ENCODE data around the gene EYA2. TPM values are rescaled to one million over a fixed set of nuclear protein-coding genes. Genes with fewer than 3 reads are reported as not detected.
"Not testable (repeated sequence)": the region's sequence is repeated elsewhere in the genome, so short reads cannot be mapped to it uniquely, and the experiment has no call there.

Gene EYA2
- total RNA-seq, 1 experiment from 2014 or later, result 0.08 TPM

- Histone ChIP-seq H3K27me3 (replicated peaks) (no peaks in the 10 kb centered on the region), H3K9me3 (replicated peaks) (no peaks in the 10 kb centered on the region), H3K36me3 (no peaks in the 10 kb centered on the region), H3K4me3 (no peak overlapping the region), H3K27ac (no peak overlapping the region), H3K4me1 (replicated peaks) (no peaks in the 10 kb centered on the region)
- no peak for DNase-seq (ENCODE audit: low read depth in 1 of 2, low spot score in 2 of 2)
These were observed 22.1 kb upstream of the EYA2 start for GRCh38 chr20:46872328-46873211.

GRCh38 chr20:46875059-46875458 is 19.6 kb upstream of the EYA2 start:
- Histone ChIP-seq H3K9me3 (replicated peaks) (no peaks in the 10 kb centered on the region), H3K27me3 (replicated peaks) (no peaks in the 10 kb centered on the region), H3K4me1 (replicated peaks) (no peaks in the 10 kb centered on the region), H3K4me3 (no peak overlapping the region), H3K36me3 (no peaks in the 10 kb centered on the region), H3K27ac (no peak overlapping the region)
- no peak for DNase-seq (ENCODE audit: low read depth in 1 of 2, low spot score in 2 of 2)

- H3K4me1 ChIP-seq (replicated peaks), result no peaks in the 10 kb centered on the region
- no peaks in the 10 kb centered on the region for H3K9me3 ChIP-seq (replicated peaks)
- no peaks in the 10 kb centered on the region for H3K36me3 ChIP-seq
- no peaks in the 10 kb centered on the region for H3K27me3 ChIP-seq (replicated peaks)
- no peak for DNase-seq (ENCODE audit: low read depth in 1 of 2, low spot score in 2 of 2)
- H3K27ac ChIP-seq, result no peak overlapping the region
- no peak overlapping the region for H3K4me3 ChIP-seq
These were observed 15.3 kb upstream of the EYA2 start for GRCh38 chr20:46879386-46879785.

- not testable (repeated sequence) for H3K4me3 ChIP-seq; H3K27me3 ChIP-seq (replicated peaks); DNase-seq (ENCODE audit: low read depth in 1 of 2, low spot score in 2 of 2); H3K36me3 ChIP-seq; H3K27ac ChIP-seq; H3K9me3 ChIP-seq (replicated peaks); H3K4me1 ChIP-seq (replicated peaks)
These were observed 14.7 kb upstream of the EYA2 start for GRCh38 chr20:46879963-46880362.

- DNase-seq (ENCODE audit: low read depth in 1 of 2, low spot score in 2 of 2), result no peak
- H3K9me3 ChIP-seq (replicated peaks), result no peaks in the 10 kb centered on the region
- no peaks in the 10 kb centered on the region for H3K36me3 ChIP-seq
These were observed 10.8 kb upstream of the EYA2 start for GRCh38 chr20:46883892-46884291.

GRCh38 chr20:46890682-46891081 is 4.0 kb upstream of the EYA2 start:
- H3K4me3 ChIP-seq, result no peak overlapping the region
- DNase-seq (ENCODE audit: low read depth in 1 of 2, low spot score in 2 of 2), result no peak

More at GRCh38 chr20:46883892-46884291, 10.8 kb upstream of the EYA2 start:
- H3K4me3 ChIP-seq, result no peak overlapping the region
- no peak overlapping the region for H3K27ac ChIP-seq
- H3K4me1 ChIP-seq (replicated peaks), result no peaks in the 10 kb centered on the region
- 0 out of 2 replicates have a peak, but pooled peaks cover 3% of the 10 kb centered on the region for H3K27me3 ChIP-seq (replicated peaks)

GRCh38 chr20:46893051-46893450 is 1.6 kb upstream of the EYA2 start:
- H3K9me3 ChIP-seq (replicated peaks), result no peaks in the 10 kb centered on the region; the same call in 1 of the 2 replicates
- H3K4me1 ChIP-seq (replicated peaks), result no peaks in the 10 kb centered on the region
- peak in 1 of 2 experiments; percentile 3 for DNase-seq (ENCODE audit: low read depth in 1 of 2, low spot score in 2 of 2)
- H3K4me3 ChIP-seq, result no peak overlapping the region
- H3K36me3 ChIP-seq, result no peaks in the 10 kb centered on the region
- H3K27me3 ChIP-seq (replicated peaks), result peaks cover 50% of the 10 kb centered on the region
- H3K27ac ChIP-seq, result no peak overlapping the region

More at GRCh38 chr20:46890682-46891081, 4.0 kb upstream of the EYA2 start:
- Histone ChIP-seq H3K36me3 (no peaks in the 10 kb centered on the region), H3K27me3 (replicated peaks) (peaks cover 29% of the 10 kb centered on the region), H3K4me1 (replicated peaks) (no peaks in the 10 kb centered on the region), H3K27ac (no peak overlapping the region), H3K9me3 (replicated peaks) (no peaks in the 10 kb centered on the region; the same call in 1 of the 2 replicates)

GRCh38 chr20:46893877-46894578 is 615 bp upstream of the EYA2 start:
- no peak overlapping the region for H3K27ac ChIP-seq
- no peaks in the 10 kb centered on the region for H3K36me3 ChIP-seq
- no peak overlapping the region for H3K4me3 ChIP-seq
- H3K27me3 ChIP-seq (replicated peaks), result peaks cover 59% of the 10 kb centered on the region
- H3K9me3 ChIP-seq (replicated peaks), result no peaks in the 10 kb centered on the region; the same call in 1 of the 2 replicates
- no peaks in the 10 kb centered on the region for H3K4me1 ChIP-seq (replicated peaks)
- no peak for DNase-seq (ENCODE audit: low read depth in 1 of 2, low spot score in 2 of 2)

- Histone ChIP-seq H3K27me3 (replicated peaks) (peaks cover 68% of the 10 kb centered on the region), H3K27ac (no peak overlapping the region), H3K4me1 (replicated peaks) (no peaks in the 10 kb centered on the region), H3K4me3 (no peak overlapping the region), H3K9me3 (replicated peaks) (no peaks in the 10 kb centered on the region), H3K36me3 (no peaks in the 10 kb centered on the region)
- no peak for DNase-seq (ENCODE audit: low read depth in 1 of 2, low spot score in 2 of 2)
These were observed 595 bp downstream of the EYA2 start for GRCh38 chr20:46894971-46895905.

GRCh38 chr20:46895906-46896242 is 1.2 kb downstream of the EYA2 start:
- Histone ChIP-seq H3K4me3 (no peak overlapping the region), H3K27me3 (replicated peaks) (peaks cover 75% of the 10 kb centered on the region), H3K4me1 (replicated peaks) (no peaks in the 10 kb centered on the region), H3K36me3 (no peaks in the 10 kb centered on the region), H3K9me3 (replicated peaks) (no peaks in the 10 kb centered on the region), H3K27ac (no peak overlapping the region)
- no peak for DNase-seq (ENCODE audit: low read depth in 1 of 2, low spot score in 2 of 2)

- Histone ChIP-seq H3K9me3 (replicated peaks) (no peaks in the 10 kb centered on the region; the same call in 1 of the 2 replicates), H3K36me3 (no peaks in the 10 kb centered on the region), H3K4me3 (no peak overlapping the region)
These were observed 2.8 kb downstream of the EYA2 start for GRCh38 chr20:46897328-46897880.

GRCh38 chr20:46898423-46898822 is 3.8 kb downstream of the EYA2 start:
- no peak overlapping the region for H3K4me3 ChIP-seq
- peaks cover 80% of the 10 kb centered on the region for H3K27me3 ChIP-seq (replicated peaks)

More at GRCh38 chr20:46897328-46897880, 2.8 kb downstream of the EYA2 start:
- no peak overlapping the region for H3K27ac ChIP-seq
- DNase-seq (ENCODE audit: low read depth in 1 of 2, low spot score in 2 of 2), result no peak
- H3K4me1 ChIP-seq (replicated peaks), result no peaks in the 10 kb centered on the region
- H3K27me3 ChIP-seq (replicated peaks), result peaks cover 87% of the 10 kb centered on the region

GRCh38 chr20:46899621-46900020 is 5.0 kb downstream of the EYA2 start:
- Histone ChIP-seq H3K27ac (no peak overlapping the region), H3K4me1 (replicated peaks) (no peaks in the 10 kb centered on the region), H3K27me3 (replicated peaks) (peaks cover 71% of the 10 kb centered on the region), H3K36me3 (no peaks in the 10 kb centered on the region), H3K4me3 (no peak overlapping the region), H3K9me3 (replicated peaks) (no peaks in the 10 kb centered on the region; the same call in 1 of the 2 replicates)
- DNase-seq (ENCODE audit: low read depth in 1 of 2, low spot score in 2 of 2), result no peak

More at GRCh38 chr20:46898423-46898822, 3.8 kb downstream of the EYA2 start:
- no peaks in the 10 kb centered on the region for H3K4me1 ChIP-seq (replicated peaks)
- no peak for DNase-seq (ENCODE audit: low read depth in 1 of 2, low spot score in 2 of 2)
- no peaks in the 10 kb centered on the region for H3K36me3 ChIP-seq
- no peak overlapping the region for H3K27ac ChIP-seq
- no peaks in the 10 kb centered on the region; the same call in 1 of the 2 replicates for H3K9me3 ChIP-seq (replicated peaks)

All from SJSA1 (cell line).